Activated naive CD4-positive, alpha-beta T cell treated with anti-CD3 and anti-CD28 coated beads, Interleukin-2, amount 50 U/mL, for 24 hours (primary cell): ENCODE measurements around the gene JARID2.

ENCODE experiments used
- H3K27ac Mint-ChIP-seq: one replicate; pipeline ENCODE4 v1.8.0; 2021; ENCODE audit warnings: mild to moderate bottlenecking, mixed read lengths
- H3K27me3 Mint-ChIP-seq: one replicate; pipeline ENCODE4 v1.8.0; 2021; ENCODE audit warnings: mixed read lengths
- H3K36me3 Mint-ChIP-seq: one replicate; pipeline ENCODE4 v1.8.0; 2021; ENCODE audit warnings: mixed read lengths
- H3K4me1 Mint-ChIP-seq: one replicate; pipeline ENCODE4 v1.8.0; 2021; ENCODE audit warnings: mixed read lengths
- H3K4me3 Mint-ChIP-seq: one replicate; pipeline ENCODE4 v1.8.0; 2021; ENCODE audit warnings: mild to moderate bottlenecking, mixed read lengths
- H3K9me3 Mint-ChIP-seq: one replicate; pipeline ENCODE4 v1.8.0; 2021; ENCODE audit warnings: mixed read lengths

The JARID2 gene

GRCh38 chr6:15268137-15268908 lies 22.5 kb downstream of the JARID2 start:
- no peaks in the 10 kb centered on the region for H3K9me3 Mint-ChIP-seq
- H3K27ac Mint-ChIP-seq = no peak overlapping the region
- H3K4me3 Mint-ChIP-seq = no peak overlapping the region

GRCh38 chr6:15269011-15269410 lies 23.1 kb downstream of the JARID2 start:
- H3K27ac Mint-ChIP-seq = no peak overlapping the region
- H3K9me3 Mint-ChIP-seq = no peaks in the 10 kb centered on the region
- H3K4me3 Mint-ChIP-seq = no peak overlapping the region
- H3K27me3 Mint-ChIP-seq = no peaks in the 10 kb centered on the region
- no peaks in the 10 kb centered on the region for H3K36me3 Mint-ChIP-seq
- peaks cover 89% of the 10 kb centered on the region for H3K4me1 Mint-ChIP-seq

More at GRCh38 chr6:15268137-15268908, 22.5 kb downstream of the JARID2 start:
- Mint-ChIP-seq H3K4me1 (peaks cover 90% of the 10 kb centered on the region), H3K27me3 (no peaks in the 10 kb centered on the region), H3K36me3 (no peaks in the 10 kb centered on the region)

DNA sequence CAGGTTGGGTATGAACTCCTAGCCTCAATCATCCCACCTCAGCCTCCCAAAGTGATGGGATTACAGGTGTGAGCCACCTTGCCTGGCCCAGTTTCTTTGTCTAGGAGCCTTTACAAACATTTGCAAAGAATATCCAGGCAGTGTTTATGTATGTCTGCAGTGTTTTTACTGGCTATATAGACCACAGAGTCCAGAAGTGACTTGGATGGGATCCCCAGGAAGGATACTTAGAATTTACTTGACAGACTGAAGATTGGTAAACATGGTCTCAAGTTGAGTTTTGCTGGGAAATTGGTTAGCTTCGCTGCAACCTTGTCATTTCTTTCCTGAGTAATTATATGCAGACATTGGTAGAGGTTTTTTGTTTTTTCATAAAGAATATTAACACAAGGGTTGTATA lies 23.8 kb downstream of the JARID2 start:
- Mint-ChIP-seq H3K27ac (no peak overlapping the region), H3K36me3 (no peaks in the 10 kb centered on the region), H3K4me3 (no peak overlapping the region), H3K4me1 (peaks cover 89% of the 10 kb centered on the region), H3K27me3 (no peaks in the 10 kb centered on the region), H3K9me3 (no peaks in the 10 kb centered on the region)

- Mint-ChIP-seq H3K4me3 (no peak overlapping the region), H3K36me3 (no peaks in the 10 kb centered on the region), H3K27ac (no peak overlapping the region), H3K9me3 (no peaks in the 10 kb centered on the region), H3K4me1 (peaks cover 87% of the 10 kb centered on the region), H3K27me3 (no peaks in the 10 kb centered on the region)
These were observed 24.5 kb downstream of the JARID2 start for GRCh38 chr6:15270402-15270801.

GRCh38 chr6:15272562-15272961 lies 26.7 kb downstream of the JARID2 start:
- no peak overlapping the region for H3K27ac Mint-ChIP-seq
- H3K4me1 Mint-ChIP-seq = peaks cover 84% of the 10 kb centered on the region
- no peaks in the 10 kb centered on the region for H3K36me3 Mint-ChIP-seq
- no peak overlapping the region for H3K4me3 Mint-ChIP-seq
- H3K9me3 Mint-ChIP-seq = no peaks in the 10 kb centered on the region
- H3K27me3 Mint-ChIP-seq = no peaks in the 10 kb centered on the region

GRCh38 chr6:15274692-15275387 lies 29.0 kb downstream of the JARID2 start:
- Mint-ChIP-seq H3K36me3 (no peaks in the 10 kb centered on the region), H3K4me1 (peaks cover 85% of the 10 kb centered on the region), H3K27me3 (no peaks in the 10 kb centered on the region), H3K27ac (peak overlapping the region; percentile 70), H3K4me3 (no peak overlapping the region), H3K9me3 (no peaks in the 10 kb centered on the region)

DNA sequence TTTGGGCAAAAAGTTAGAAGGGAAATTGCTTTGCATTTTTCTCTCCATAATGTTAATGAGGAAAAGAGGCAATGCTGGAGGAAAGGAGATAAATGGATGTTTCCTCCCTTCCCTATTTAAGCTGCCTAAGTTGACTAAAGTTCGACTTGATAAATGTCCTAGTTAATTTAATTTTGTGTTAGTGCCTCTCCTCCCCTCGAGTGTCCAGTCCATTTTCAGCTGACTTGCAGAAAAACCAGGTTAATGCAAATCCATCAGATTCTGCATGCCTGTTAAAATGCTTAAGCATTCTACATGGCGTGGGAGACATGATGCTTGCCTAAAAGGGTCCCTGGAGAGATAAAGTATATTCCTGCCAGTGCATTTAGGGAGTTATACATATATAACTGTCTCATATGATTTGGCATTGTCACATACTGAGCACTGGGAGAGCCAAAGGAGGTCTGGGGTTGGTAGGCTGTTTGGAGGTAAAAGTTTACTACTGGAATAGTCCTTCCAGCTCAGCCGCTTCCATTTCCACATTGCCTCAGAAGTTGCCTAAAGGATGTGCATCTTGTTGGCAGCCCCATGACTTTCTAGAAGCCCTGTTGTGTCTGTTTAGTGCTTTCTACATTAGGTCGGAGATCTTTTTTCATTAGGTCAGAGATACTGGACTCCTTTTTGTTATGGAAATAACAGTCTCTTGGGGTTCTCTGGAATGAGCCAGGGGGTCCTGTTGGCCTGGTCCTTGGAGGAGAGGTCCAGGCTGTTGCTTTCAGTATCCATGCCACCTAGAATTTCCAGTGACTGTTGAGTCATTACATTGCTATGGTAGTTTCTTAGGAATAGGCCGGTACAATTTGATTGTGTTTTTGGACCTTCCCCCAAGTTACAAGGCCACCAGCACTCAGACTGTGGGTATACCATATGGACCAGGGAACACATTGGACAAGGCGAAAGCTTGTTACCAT lies 30.4 kb downstream of the JARID2 start:
- Mint-ChIP-seq H3K36me3 (no peaks in the 10 kb centered on the region), H3K27ac (peak overlapping the region; percentile 30), H3K27me3 (no peaks in the 10 kb centered on the region), H3K4me1 (peaks cover 89% of the 10 kb centered on the region), H3K4me3 (no peak overlapping the region), H3K9me3 (no peaks in the 10 kb centered on the region)

GRCh38 chr6:15279047-15279661 lies 33.3 kb downstream of the JARID2 start:
- Mint-ChIP-seq H3K9me3 (no peaks in the 10 kb centered on the region), H3K4me1 (peaks cover 85% of the 10 kb centered on the region), H3K36me3 (peaks cover 5% of the 10 kb centered on the region), H3K4me3 (no peak overlapping the region), H3K27me3 (no peaks in the 10 kb centered on the region), H3K27ac (peak overlapping the region; percentile 67)

DNA sequence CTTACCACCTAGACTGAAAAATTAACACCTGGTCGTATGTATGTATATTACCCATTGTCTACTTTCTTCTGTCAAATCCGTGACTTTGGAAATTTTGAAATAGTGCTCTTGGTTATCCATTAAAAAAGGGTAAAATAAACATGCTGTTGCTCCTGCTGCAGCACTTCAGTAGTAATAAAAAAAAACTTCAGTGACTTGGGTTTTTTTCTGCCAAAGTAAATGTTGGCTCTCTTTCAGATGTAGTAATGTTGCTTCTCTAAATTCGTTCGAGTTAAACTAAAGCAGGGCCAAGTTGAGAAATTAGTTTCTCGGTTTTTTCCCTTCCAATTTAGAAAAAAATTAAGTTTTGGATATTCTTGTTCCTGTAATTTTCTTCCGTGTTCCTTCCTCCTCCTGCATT lies 34.2 kb downstream of the JARID2 start:
- Mint-ChIP-seq H3K9me3 (no peaks in the 10 kb centered on the region), H3K4me3 (no peak overlapping the region), H3K36me3 (peaks cover 6% of the 10 kb centered on the region), H3K27me3 (no peaks in the 10 kb centered on the region), H3K27ac (no peak overlapping the region), H3K4me1 (peaks cover 79% of the 10 kb centered on the region)

DNA sequence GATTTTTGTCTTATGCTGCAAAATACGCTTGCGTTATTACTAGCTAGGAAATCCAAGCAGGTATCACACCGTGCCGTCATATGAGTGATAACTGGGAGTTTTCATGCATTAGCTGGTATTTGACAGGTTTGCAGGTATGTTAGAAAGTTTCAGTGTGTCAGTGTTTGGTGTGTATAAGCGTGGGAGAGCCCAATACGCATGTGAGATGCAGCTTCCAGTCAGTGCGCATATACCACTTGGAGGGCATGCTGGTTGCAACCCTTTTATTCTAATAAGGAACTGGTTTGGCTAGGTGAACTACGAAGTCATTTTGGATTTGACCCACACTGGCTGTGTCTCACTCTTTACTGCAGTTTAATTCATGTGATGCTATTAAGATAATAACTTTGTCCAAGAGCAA lies 35.1 kb downstream of the JARID2 start:
- Mint-ChIP-seq H3K27me3 (no peaks in the 10 kb centered on the region), H3K27ac (no peak overlapping the region), H3K4me1 (peaks cover 80% of the 10 kb centered on the region), H3K36me3 (peaks cover 6% of the 10 kb centered on the region), H3K9me3 (no peaks in the 10 kb centered on the region), H3K4me3 (no peak overlapping the region)

GRCh38 chr6:15282334-15282733 lies 36.5 kb downstream of the JARID2 start:
- Mint-ChIP-seq H3K36me3 (peaks cover 6% of the 10 kb centered on the region), H3K27ac (peak overlapping the region; percentile 57), H3K4me1 (peaks cover 74% of the 10 kb centered on the region), H3K9me3 (no peaks in the 10 kb centered on the region), H3K4me3 (no peak overlapping the region), H3K27me3 (no peaks in the 10 kb centered on the region)

DNA sequence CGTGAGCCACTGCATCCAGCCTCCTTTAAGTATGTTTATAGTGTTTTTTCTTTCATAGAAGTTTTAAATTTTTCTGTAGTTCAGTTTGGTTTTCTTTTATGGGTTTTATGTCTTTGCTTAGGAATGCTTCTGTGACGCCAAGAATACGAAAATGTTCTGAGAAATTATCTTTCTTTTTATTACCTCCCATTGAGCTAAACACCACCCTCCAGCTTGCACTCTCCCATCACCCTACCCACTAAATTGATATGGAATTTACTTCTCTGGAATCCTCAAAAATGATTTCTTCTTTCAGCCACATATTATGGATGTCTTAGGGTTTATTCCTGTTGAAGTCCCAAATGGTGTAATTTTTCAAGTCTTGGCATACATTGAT lies 38.1 kb downstream of the JARID2 start:
- Mint-ChIP-seq H3K4me3 (no peak overlapping the region), H3K36me3 (peaks cover 10% of the 10 kb centered on the region), H3K27ac (no peak overlapping the region), H3K9me3 (no peaks in the 10 kb centered on the region), H3K27me3 (no peaks in the 10 kb centered on the region), H3K4me1 (peaks cover 76% of the 10 kb centered on the region)

- Mint-ChIP-seq H3K9me3 (no peaks in the 10 kb centered on the region), H3K4me3 (no peak overlapping the region), H3K36me3 (peaks cover 10% of the 10 kb centered on the region), H3K27me3 (no peaks in the 10 kb centered on the region), H3K27ac (no peak overlapping the region), H3K4me1 (peaks cover 72% of the 10 kb centered on the region)
These were observed 38.9 kb downstream of the JARID2 start for GRCh38 chr6:15284743-15285142.

GRCh38 chr6:15285682-15286294 lies 39.9 kb downstream of the JARID2 start:
- Mint-ChIP-seq H3K4me1 (peaks cover 70% of the 10 kb centered on the region), H3K27me3 (no peaks in the 10 kb centered on the region), H3K36me3 (peaks cover 10% of the 10 kb centered on the region), H3K27ac (no peak overlapping the region), H3K9me3 (no peaks in the 10 kb centered on the region), H3K4me3 (no peak overlapping the region)
